Measurements from ENCODE around the gene F2RL3. TPM values are rescaled to one million over a fixed set of nuclear protein-coding genes. Genes with fewer than 3 reads are reported as not detected.
"Not testable (repeated sequence)": the region's sequence is repeated elsewhere in the genome, so short reads cannot be mapped to it uniquely, and the experiment has no call there.

F2RL3 gene
- total and polyA plus RNA-seq, 11 donors = 0.12 to 4.6 (median 1.2) TPM

GRCh38 chr19:16938211-16938610 is 49.4 kb downstream of the F2RL3 start:
- Histone ChIP-seq H3K4me3 (no peak overlapping the region), H3K9me3 (peaks cover 0 to 29% (median 14%) of the 10 kb centered on the region in 12 donors), H3K36me3 (peaks cover 0 to 4% (median 0%) of the 10 kb centered on the region in 9 donors), H3K27me3 (no peaks in the 10 kb centered on the region), H3K27ac (no peak overlapping the region), H3K4me1 (no peaks in the 10 kb centered on the region)
- ATAC-seq (no peak), DNase-seq (no peak)
- WGBS, 4 donors = 90 to 96% (median 93%) methylated on average over 10 to 11 of the region's 11 CpGs
- TF ChIP-seq POLR2A (IDR thresholded peaks at IDR 0.05) (no peak), CTCF (IDR thresholded peaks at IDR 0.05) (no peak)
- intact Hi-C loops (cut with DNase I) = no loop called here

- H3K27me3 ChIP-seq; ATAC-seq; H3K27ac ChIP-seq; intact Hi-C loops (cut with DNase I); H3K4me3 ChIP-seq; H3K36me3 ChIP-seq; DNase-seq: not testable (repeated sequence)
- Histone ChIP-seq H3K4me1 (peaks cover 0 to 15% (median 3%) of the 10 kb centered on the region in 12 donors), H3K9me3 (peaks cover 0 to 10% (median 1%) of the 10 kb centered on the region in 12 donors)
- 96 to 99% (median 97%) methylated on average over 7 of the region's 7 CpGs for WGBS, 4 donors
These were observed 51.3 kb downstream of the F2RL3 start for GRCh38 chr19:16940063-16940462.

- no peak overlapping the region for H3K27ac ChIP-seq
- no peaks in the 10 kb centered on the region for H3K27me3 ChIP-seq
- WGBS, 4 donors = 88 to 93% (median 91%) methylated on average over 9 of the region's 9 CpGs
- peaks cover 0 to 19% (median 5%) of the 10 kb centered on the region in 12 donors for H3K4me1 ChIP-seq
- peaks cover 0 to 6% (median 0%) of the 10 kb centered on the region in 9 donors for H3K36me3 ChIP-seq
- H3K4me3 ChIP-seq = no peak overlapping the region
- ATAC-seq (no peak), DNase-seq (no peak)
- intact Hi-C loops (cut with DNase I) = no loop called here
- no peak for TF ChIP-seq POLR2A (IDR thresholded peaks at IDR 0.05)
- no peak for TF ChIP-seq CTCF (IDR thresholded peaks at IDR 0.05)
- H3K9me3 ChIP-seq = peaks cover 0 to 6% (median 0%) of the 10 kb centered on the region in 12 donors
These were observed 51.8 kb downstream of the F2RL3 start for GRCh38 chr19:16940626-16941025.

Other genes starting within 250 kb of the F2RL3 start
- gene SMIM7, start 228.9 kb upstream of the F2RL3 start, total RNA-seq = 10 to 100 TPM; 27.1 to 52.6 (median 45.2) TPM
- gene SMIM7, start 228.9 kb upstream of the F2RL3 start, polyA plus RNA-seq = 10 to 100 TPM; 44.6 to 73.1 TPM
- gene TMEM38A, start 227.9 kb upstream of the F2RL3 start, total RNA-seq = 10 to 100 TPM; 13.7 to 37.3 (median 27.2) TPM
- gene TMEM38A, start 227.9 kb upstream of the F2RL3 start, polyA plus RNA-seq = 10 to 100 TPM; 26.6 to 47.4 TPM
- under 1 TPM in 2 of 9 donors, not detected in 7; 0.04 to 0.05 TPM for gene NWD1, start 169.2 kb upstream of the F2RL3 start, total RNA-seq
- gene NWD1, start 169.2 kb upstream of the F2RL3 start, polyA plus RNA-seq = under 1 TPM; 0.03 to 0.04 TPM
- 10 to 100 TPM; 15.2 to 36.6 (median 24.7) TPM for gene SIN3B, start 59.6 kb upstream of the F2RL3 start, total RNA-seq
- 10 to 100 TPM; 18.2 to 20.7 TPM for gene SIN3B, start 59.6 kb upstream of the F2RL3 start, polyA plus RNA-seq
- gene CPAMD8, start 137.8 kb downstream of the F2RL3 start, total RNA-seq = 10 to 100 TPM in 7 of 9 donors, 1 to 10 TPM in 2; 5.2 to 49.5 (median 16.9) TPM
- 10 to 100 TPM in 1 of 2 donors, 1 to 10 TPM in 1; 9.6 to 36.3 TPM for gene CPAMD8, start 137.8 kb downstream of the F2RL3 start, polyA plus RNA-seq
- gene HAUS8, start 186.5 kb downstream of the F2RL3 start, total RNA-seq = 1 to 10 TPM; 2.1 to 9.2 (median 4.7) TPM
- gene HAUS8, start 186.5 kb downstream of the F2RL3 start, polyA plus RNA-seq = 1 to 10 TPM; 4.2 to 5.1 TPM
- gene MYO9B, start 186.8 kb downstream of the F2RL3 start, total RNA-seq = 10 to 100 TPM; 24.2 to 89.4 (median 31.3) TPM
- 10 to 100 TPM; 26.9 to 39.6 TPM for gene MYO9B, start 186.8 kb downstream of the F2RL3 start, polyA plus RNA-seq